ENCODE results near the gene GUK1.

The GUK1 gene

GRCh38 chr1:228136901-228137300, 3.2 kb upstream of the GUK1 start:
- DNase-seq = no peak

GRCh38 chr1:228139406-228139930, 611 bp upstream of the GUK1 start:
- no peak for DNase-seq

- DNase-seq = no peak
Measured at GRCh38 chr1:228140724-228141225, 696 bp downstream of the GUK1 start.

GRCh38 chr1:228141226-228142044, 1.4 kb downstream of the GUK1 start:
- peak; percentile 43 for DNase-seq

- DNase-seq = no peak
Measured at GRCh38 chr1:228142155-228142691, 2.1 kb downstream of the GUK1 start.

GRCh38 chr1:228142701-228143136, 2.6 kb downstream of the GUK1 start:
- no peak for DNase-seq

- no peak for DNase-seq
Measured at GRCh38 chr1:228143480-228144192, 3.6 kb downstream of the GUK1 start.

GRCh38 chr1:228144193-228144992, 4.3 kb downstream of the GUK1 start:
- DNase-seq = no peak

- no peak for DNase-seq
Measured at GRCh38 chr1:228144993-228145343, 4.9 kb downstream of the GUK1 start.

GRCh38 chr1:228145463-228146416, 5.7 kb downstream of the GUK1 start:
- no peak for DNase-seq

GRCh38 chr1:228146417-228147150, 6.5 kb downstream of the GUK1 start:
- DNase-seq = no peak

GRCh38 chr1:228147151-228147693, 7.1 kb downstream of the GUK1 start:
- no peak for DNase-seq

GRCh38 chr1:228147768-228148167, 7.7 kb downstream of the GUK1 start:
- no peak for DNase-seq

GRCh38 chr1:228148196-228148861, 8.2 kb downstream of the GUK1 start:
- no peak for DNase-seq

- DNase-seq = no peak
Measured at GRCh38 chr1:228148935-228149405, 8.9 kb downstream of the GUK1 start.

- no peak for DNase-seq
Measured at GRCh38 chr1:228149406-228150119, 9.5 kb downstream of the GUK1 start, which contains the start of gene GJC2. GJC2 (plus strand) TSS chr1:228149930; CDS start chr1:228157759, 7,829 bp downstream.

- no peak for DNase-seq
Measured at GRCh38 chr1:228150120-228150460, 10.0 kb downstream of the GUK1 start.

GRCh38 chr1:228150461-228151179, 10.5 kb downstream of the GUK1 start:
- DNase-seq = no peak

Measured in activated CD4-positive, alpha-beta T cell treated with anti-CD3 and anti-CD28 coated beads for 48 hours (primary cell).